GM21360 (cell line): Measurements from ENCODE around the gene HS3ST2.
"Not testable (repeated sequence)": the region's sequence is repeated elsewhere in the genome, so short reads cannot be mapped to it uniquely, and the experiment has no call there.

Experiments used
- ATAC-seq: cut with Tn5 transposase; IDR thresholded peaks from one replicate; pipeline ENCODE4 v1.9.1; 2021; ENCODE audit warnings: mild to moderate bottlenecking, moderate library complexity; ENCODE audit not compliant: unreplicated experiment

The HS3ST2 gene

GRCh38 chr16:22929461-22929860 lies 115.5 kb downstream of the HS3ST2 start:
- ATAC-seq = no peak

GRCh38 chr16:22932032-22932771 lies 118.2 kb downstream of the HS3ST2 start:
- no peak for ATAC-seq

GRCh38 chr16:22933173-22933572 lies 119.2 kb downstream of the HS3ST2 start:
- no peak for ATAC-seq

GRCh38 chr16:22934786-22935185 lies 120.8 kb downstream of the HS3ST2 start:
- no peak for ATAC-seq

GRCh38 chr16:22937169-22937568 lies 123.2 kb downstream of the HS3ST2 start:
- ATAC-seq = no peak

- no peak for ATAC-seq
Observed at GRCh38 chr16:22938647-22939046, 124.7 kb downstream of the HS3ST2 start.

- ATAC-seq = not testable (repeated sequence)
Observed at GRCh38 chr16:22939744-22940363, 125.9 kb downstream of the HS3ST2 start.

- ATAC-seq = no peak
Observed at GRCh38 chr16:22941970-22942501, 128.1 kb downstream of the HS3ST2 start.

GRCh38 chr16:22942811-22943210 lies 128.8 kb downstream of the HS3ST2 start:
- no peak for ATAC-seq

GRCh38 chr16:22945361-22945760 lies 131.4 kb downstream of the HS3ST2 start:
- no peak for ATAC-seq

- ATAC-seq = no peak
Observed at GRCh38 chr16:22946433-22946832, 132.5 kb downstream of the HS3ST2 start.

- no peak for ATAC-seq
Observed at GRCh38 chr16:22948058-22948602, 134.2 kb downstream of the HS3ST2 start.

- ATAC-seq = no peak
Observed at GRCh38 chr16:22948603-22949368, 134.8 kb downstream of the HS3ST2 start.

- ATAC-seq = no peak
Observed at GRCh38 chr16:22955461-22956070, 141.6 kb downstream of the HS3ST2 start.

GRCh38 chr16:22961206-22961605 lies 147.2 kb downstream of the HS3ST2 start:
- ATAC-seq = no peak

- ATAC-seq = no peak
Observed at GRCh38 chr16:22962905-22963304, 148.9 kb downstream of the HS3ST2 start.
